LNCaP clone FGC (cell line): ENCODE measurements around the gene SLC25A36.

Source experiments
- DNase-seq: peaks from one replicate; pipeline ENCODE4 v3.0.0-alpha.2; 2011; ENCODE audit warnings: low read depth
- H3K4me3 ChIP-seq: 2 replicates; pipeline ENCODE4 v1.5.1; 2011; ENCODE audit warnings: mild to moderate bottlenecking, low read depth, low read length, control low read depth
- TF ChIP-seq, protein P1 (sequence below): IDR thresholded peaks from 2 replicates; pipeline ENCODE4 v1.5.1; 2012; ENCODE audit warnings: mild to moderate bottlenecking; ENCODE audit not compliant: control insufficient read depth, insufficient read depth; ENCODE audit errors: extremely low read depth

SLC25A36 gene, protein sequence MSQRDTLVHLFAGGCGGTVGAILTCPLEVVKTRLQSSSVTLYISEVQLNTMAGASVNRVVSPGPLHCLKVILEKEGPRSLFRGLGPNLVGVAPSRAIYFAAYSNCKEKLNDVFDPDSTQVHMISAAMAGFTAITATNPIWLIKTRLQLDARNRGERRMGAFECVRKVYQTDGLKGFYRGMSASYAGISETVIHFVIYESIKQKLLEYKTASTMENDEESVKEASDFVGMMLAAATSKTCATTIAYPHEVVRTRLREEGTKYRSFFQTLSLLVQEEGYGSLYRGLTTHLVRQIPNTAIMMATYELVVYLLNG

DNA sequence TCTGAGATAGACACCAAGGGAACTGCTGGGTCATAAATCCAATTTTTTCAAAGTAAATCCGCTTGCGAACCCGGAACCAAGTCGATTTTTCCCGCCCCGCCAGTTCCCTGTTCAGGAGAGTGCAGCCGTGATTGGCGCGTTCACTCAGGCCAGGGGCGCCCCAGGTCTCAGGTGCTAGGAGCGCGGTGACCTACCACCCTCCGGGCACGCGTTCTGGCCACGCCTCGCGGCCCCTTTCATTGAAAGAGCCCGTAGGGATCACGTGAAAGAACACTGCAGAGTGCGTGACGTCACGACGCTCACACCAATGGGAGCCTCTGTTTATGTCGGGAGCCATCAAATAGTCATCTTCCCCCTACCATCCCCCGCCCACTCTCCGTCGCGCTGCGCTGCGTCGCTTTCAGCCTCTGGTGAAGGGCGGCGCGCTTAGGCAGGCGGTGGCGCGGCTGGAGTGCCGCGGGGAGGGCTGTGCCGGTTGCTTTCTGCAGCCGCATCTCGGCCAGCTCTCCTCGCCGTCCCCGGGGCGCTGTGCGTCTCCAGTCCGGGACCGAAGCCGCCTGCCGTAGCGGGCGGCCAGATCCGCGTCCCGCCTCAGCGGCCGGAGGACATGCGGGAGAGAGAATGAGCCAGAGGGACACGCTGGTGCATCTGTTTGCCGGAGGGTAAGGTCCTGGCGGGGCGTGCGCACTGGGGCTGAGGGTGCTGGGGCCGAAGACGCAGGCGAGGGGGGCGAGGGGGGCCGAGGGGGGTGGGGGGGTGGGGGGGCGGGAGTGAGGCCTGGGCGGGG, at the start of gene SLC25A36:
Gene SLC25A36 (plus strand): TSS at position 403 of the 787 bp plus-strand sequence. CDS start 219 bp downstream, at position 622.
- TF ChIP-seq, protein P1, sequence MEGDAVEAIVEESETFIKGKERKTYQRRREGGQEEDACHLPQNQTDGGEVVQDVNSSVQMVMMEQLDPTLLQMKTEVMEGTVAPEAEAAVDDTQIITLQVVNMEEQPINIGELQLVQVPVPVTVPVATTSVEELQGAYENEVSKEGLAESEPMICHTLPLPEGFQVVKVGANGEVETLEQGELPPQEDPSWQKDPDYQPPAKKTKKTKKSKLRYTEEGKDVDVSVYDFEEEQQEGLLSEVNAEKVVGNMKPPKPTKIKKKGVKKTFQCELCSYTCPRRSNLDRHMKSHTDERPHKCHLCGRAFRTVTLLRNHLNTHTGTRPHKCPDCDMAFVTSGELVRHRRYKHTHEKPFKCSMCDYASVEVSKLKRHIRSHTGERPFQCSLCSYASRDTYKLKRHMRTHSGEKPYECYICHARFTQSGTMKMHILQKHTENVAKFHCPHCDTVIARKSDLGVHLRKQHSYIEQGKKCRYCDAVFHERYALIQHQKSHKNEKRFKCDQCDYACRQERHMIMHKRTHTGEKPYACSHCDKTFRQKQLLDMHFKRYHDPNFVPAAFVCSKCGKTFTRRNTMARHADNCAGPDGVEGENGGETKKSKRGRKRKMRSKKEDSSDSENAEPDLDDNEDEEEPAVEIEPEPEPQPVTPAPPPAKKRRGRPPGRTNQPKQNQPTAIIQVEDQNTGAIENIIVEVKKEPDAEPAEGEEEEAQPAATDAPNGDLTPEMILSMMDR, result 0 out of 2 replicates have a peak, but pooled peaks have one; percentile 14
- peak within 1 kb of the TSS; percentile 90 for H3K4me3 ChIP-seq
- DNase-seq, result peak; percentile 99

DNA sequence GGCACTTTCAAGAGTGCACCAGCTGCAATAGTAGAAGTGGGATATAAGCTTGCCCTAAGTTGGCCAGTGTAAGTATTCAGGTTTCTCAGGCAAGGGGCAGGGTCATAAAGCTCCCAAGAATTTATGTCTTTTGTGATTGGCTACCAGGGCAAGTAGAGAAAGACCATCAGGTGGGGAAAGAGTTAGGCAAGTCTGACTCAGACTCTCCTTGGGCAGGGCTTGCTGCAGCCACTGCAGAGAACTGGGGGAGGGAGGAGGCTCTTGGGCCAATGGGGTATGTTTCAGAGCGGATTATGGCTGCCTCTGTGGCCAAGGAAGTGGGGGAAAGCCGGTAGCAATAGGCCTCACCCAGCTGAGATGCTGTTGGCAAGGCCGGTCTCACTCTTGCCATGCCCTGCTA, 44.6 kb upstream of the SLC25A36 start:
- TF ChIP-seq, protein P1, result no peak
- no peak overlapping the region for H3K4me3 ChIP-seq
- DNase-seq, result no peak

DNA sequence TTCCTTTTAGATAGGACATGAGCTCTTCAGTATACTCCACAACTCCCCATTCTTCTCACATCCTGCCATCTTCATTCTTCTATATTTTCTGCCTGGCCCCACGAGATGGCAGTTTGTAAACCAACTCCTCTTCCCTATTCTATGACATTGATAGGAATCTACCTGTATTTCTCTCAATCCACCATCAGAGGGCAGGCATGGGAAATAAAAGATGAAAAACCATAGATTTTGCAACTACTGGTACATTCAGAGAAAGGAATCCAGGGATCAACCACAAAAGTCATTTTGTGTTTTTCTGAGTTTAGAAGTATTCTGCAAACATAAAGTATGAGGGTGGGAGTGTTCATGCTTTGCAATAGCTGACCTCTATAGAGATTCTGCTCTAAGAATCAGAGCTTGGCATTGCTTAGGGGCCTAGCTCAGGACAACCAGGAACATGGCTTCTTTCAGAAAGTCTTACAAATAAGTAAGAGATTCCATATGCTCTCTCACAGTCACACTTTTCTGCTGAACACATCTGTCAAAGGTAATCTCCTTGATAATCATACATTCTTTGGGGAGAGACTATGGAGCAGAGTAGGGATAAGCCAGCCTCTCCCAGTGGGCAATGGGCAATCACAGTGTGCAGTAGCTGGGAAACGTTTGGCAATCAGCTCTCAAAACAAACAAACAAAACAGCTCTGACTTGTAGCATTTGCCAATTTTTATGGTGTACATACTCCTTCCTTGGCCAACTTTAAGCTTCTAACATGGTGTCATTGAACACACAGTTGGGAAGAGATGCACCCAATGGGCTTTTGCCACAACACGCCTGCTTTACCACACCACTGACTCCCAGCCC, 43.1 kb upstream of the SLC25A36 start:
- TF ChIP-seq, protein P1, result peak; percentile 65
- H3K4me3 ChIP-seq, result no peak overlapping the region
- peak; percentile 88 for DNase-seq

DNA sequence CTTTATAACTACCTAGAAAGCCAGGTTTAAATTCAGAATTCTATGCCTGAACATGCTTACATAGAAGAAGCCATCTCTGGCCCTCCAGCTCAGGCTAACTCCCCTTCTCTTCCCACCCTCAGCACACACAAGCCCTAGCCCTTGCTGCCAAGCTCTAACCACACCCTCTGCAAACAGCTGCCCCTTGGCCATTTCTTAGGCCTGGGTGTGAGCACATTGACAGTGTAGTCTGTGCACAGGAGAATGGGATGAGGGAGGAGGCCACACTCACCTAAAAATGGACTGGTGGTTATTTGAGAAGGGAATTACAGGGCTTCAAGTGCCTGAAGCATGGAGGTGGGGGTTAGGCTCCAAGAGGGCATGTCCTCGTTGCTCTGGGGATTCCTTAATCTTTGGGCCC, 42.3 kb upstream of the SLC25A36 start:
- no peak for DNase-seq
- TF ChIP-seq, protein P1, result no peak
- H3K4me3 ChIP-seq, result no peak overlapping the region

DNA sequence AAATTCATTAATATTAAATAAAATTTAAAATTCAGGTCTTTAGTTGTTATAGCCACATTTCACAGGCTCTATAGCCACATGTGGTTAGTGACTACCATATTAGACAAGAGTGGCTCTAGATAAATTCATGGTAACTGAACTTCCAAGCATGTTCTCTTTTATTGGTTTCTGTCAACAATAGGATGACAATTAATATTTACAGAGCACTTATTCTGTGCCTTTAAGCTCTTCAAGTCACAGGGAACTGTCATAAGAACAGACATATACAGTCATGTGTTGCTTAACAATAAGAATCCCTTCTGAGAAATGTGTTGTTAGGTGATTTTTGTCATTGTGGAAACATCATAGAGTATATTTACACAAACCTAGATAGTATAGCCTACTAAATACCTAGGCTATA, 38.8 kb upstream of the SLC25A36 start:
- TF ChIP-seq, protein P1, result no peak
- no peak overlapping the region for H3K4me3 ChIP-seq
- DNase-seq, result peak; percentile 81

DNA sequence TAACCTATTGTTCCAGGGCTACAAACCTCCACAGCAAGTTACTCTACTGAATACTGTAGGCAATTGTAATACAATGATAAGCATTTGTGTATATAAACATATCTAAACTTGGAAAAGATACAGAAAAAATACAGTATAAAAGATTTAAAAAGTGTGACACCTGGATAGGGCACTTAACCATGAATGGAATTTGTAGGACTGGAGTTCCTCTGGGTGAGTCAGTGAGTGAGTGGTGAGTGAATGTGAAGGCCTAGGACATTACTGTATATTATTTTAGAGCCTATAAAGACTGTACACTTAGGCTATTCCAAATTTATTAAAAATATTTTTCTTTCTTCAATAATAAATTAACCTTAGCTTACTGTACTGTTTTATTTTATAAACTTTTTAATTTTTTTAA, 38.4 kb upstream of the SLC25A36 start:
- no peak overlapping the region for H3K4me3 ChIP-seq
- TF ChIP-seq, protein P1, result no peak
- DNase-seq, result no peak
